SK-N-SH (cell line): ENCODE data around the gene LRP1-AS. TPM values are rescaled to one million over a fixed set of nuclear protein-coding genes. Genes with fewer than 3 reads are reported as not detected.

ENCODE experiments used
- CTCF ChIA-PET: fragments of 300-600, 350-600 bp; formaldehyde crosslinking; extraction: SDS; loops from one replicate; lab custom pipeline; 2021; lab: Yijun Ruan, JAX
- POLR2A ChIA-PET: fragments of 350-600 bp; sonication (Branson Sonifier 250); formaldehyde crosslinking; extraction: SDS; loops from one replicate; lab custom pipeline; 2020; ENCODE audit warnings: antibody characterized with exemption, inconsistent platforms; lab: Yijun Ruan, JAX
- DNase-seq: peaks from one replicate; pipeline ENCODE4 v3.0.0; 2012
- H2AFZ ChIP-seq: fragments of 200-600 bp; sonication (generic); 2 replicates; pipeline ENCODE4 v1.8.1; 2016; ENCODE audit warnings: antibody characterized with exemption, mild to moderate bottlenecking, low read depth
- H3F3A ChIP-seq: fragments of 200-600 bp; sonication (generic); replicated peaks from 2 replicates; pipeline ENCODE3; 2016; ENCODE audit warnings: antibody characterized with exemption, mild to moderate bottlenecking; ENCODE audit not compliant: insufficient read depth
- H3K27ac ChIP-seq, 2 experiments: fragments of 200-500 bp in 1 of 2; fragments of 200-600 bp in 1 of 2; sonication (Bioruptor generic) in 1 of 2; sonication (generic), shearing (Covaris generic) in 1 of 2; 2 replicates each; pipeline versions ENCODE4 v1.5.1 to v1.6.1; 2014 to 2016; ENCODE audit warnings: low read depth in 2 of 2, inconsistent platforms in 1 of 2, low read length in 1 of 2, mild to moderate bottlenecking in 1 of 2, mixed read lengths in 1 of 2
- H3K27me3 ChIP-seq: fragments of 200-600 bp; sonication (generic), shearing (Covaris generic); 2 replicates; pipeline ENCODE4 v1.6.1; 2016; ENCODE audit warnings: mixed run types; ENCODE audit not compliant: insufficient read depth
- H3K36me3 ChIP-seq, 2 experiments: fragments of 200-500 bp in 1 of 2; fragments of 200-600 bp in 1 of 2; sonication (Bioruptor generic) in 1 of 2; sonication (generic) in 1 of 2; replicated peaks in 1 of 2; 2 replicates each; pipeline versions ENCODE3 to v1.5.1; 2014 to 2016; ENCODE audit warnings: low read length in 1 of 2, mild to moderate bottlenecking in 1 of 2; ENCODE audit not compliant: insufficient read depth in 2 of 2, control insufficient read depth in 1 of 2
- H3K4me1 ChIP-seq, 2 experiments: fragments of 200-500 bp in 1 of 2; fragments of 200-600 bp in 1 of 2; sonication (Bioruptor generic) in 1 of 2; sonication (generic), shearing (Covaris generic) in 1 of 2; 2 replicates each; pipeline versions ENCODE4 v1.5.1 to v1.6.1; 2014 to 2016; ENCODE audit warnings: low read depth in 1 of 2, low read length in 1 of 2, mixed run types in 1 of 2; ENCODE audit not compliant: insufficient read depth in 2 of 2, control insufficient read depth in 1 of 2
- H3K4me2 ChIP-seq: fragments of 200-600 bp; sonication (generic), shearing (Covaris generic); 2 replicates; pipeline ENCODE4 v1.6.1; 2017; ENCODE audit warnings: mixed run types
- H3K4me3 ChIP-seq, 2 experiments: fragments of 200-500 bp in 1 of 2; fragments of 200-600 bp in 1 of 2; sonication (Bioruptor generic) in 1 of 2; sonication (generic), shearing (Covaris generic) in 1 of 2; 2 replicates each; pipeline versions ENCODE4 v1.5.1 to v1.8.1; 2014 to 2016; ENCODE audit warnings: low read depth in 2 of 2, inconsistent platforms in 1 of 2, low read length in 1 of 2, mild to moderate bottlenecking in 1 of 2, mixed read lengths in 1 of 2, moderate library complexity in 1 of 2
- H3K79me2 ChIP-seq: fragments of 200-600 bp; sonication (generic); 2 replicates; pipeline ENCODE4 v1.8.1; 2017; ENCODE audit warnings: mild to moderate bottlenecking; ENCODE audit not compliant: insufficient read depth
- H3K9ac ChIP-seq: fragments of 200-600 bp; sonication (generic); 2 replicates; pipeline ENCODE4 v1.6.1; 2017; ENCODE audit warnings: mixed run types
- H3K9me2 ChIP-seq: fragments of 200-600 bp; sonication (generic); 2 replicates; pipeline ENCODE4 v1.6.1; 2017; ENCODE audit warnings: mixed run types
- H3K9me3 ChIP-seq: fragments of 200-600 bp; sonication (generic); 2 replicates; pipeline ENCODE4 v1.6.1; 2017; ENCODE audit warnings: mixed run types, mild to moderate bottlenecking, moderate library complexity
- H4K20me1 ChIP-seq: fragments of 200-600 bp; sonication (generic); 2 replicates; pipeline ENCODE4 v1.6.1; 2017; ENCODE audit warnings: mild to moderate bottlenecking, mixed run types; ENCODE audit not compliant: insufficient read depth
- ELF1 ChIP-seq: IDR thresholded peaks from 2 replicates; pipeline ENCODE4 v1.4.0; 2012
- EP300 ChIP-seq, 2 experiments: IDR thresholded peaks; 2 replicates each; pipeline versions ENCODE4 v1.4.0 to v1.6.1; 2012; ENCODE audit warnings: borderline replicate concordance in 1 of 2, low read depth in 1 of 2, low read length in 1 of 2
- EZH2phosphoT487 ChIP-seq: fragments of 200-600 bp; sonication (generic); IDR thresholded peaks from 2 replicates; pipeline ENCODE4 v1.6.1; 2017; ENCODE audit warnings: low read depth, mixed run types, mild to moderate bottlenecking, antibody characterized with exemption, moderate library complexity, borderline replicate concordance
- FOXM1 ChIP-seq: IDR thresholded peaks from 2 replicates; pipeline ENCODE4 v1.4.0; 2012; ENCODE audit warnings: low read depth, mild to moderate bottlenecking
- IRF3 ChIP-seq: fragments of 150-350 bp; IDR thresholded peaks from 2 replicates; pipeline ENCODE4 v1.6.1; 2016; ENCODE audit warnings: mild to moderate bottlenecking, low read depth, low read length
- JUND ChIP-seq: IDR thresholded peaks from 2 replicates; pipeline ENCODE4 v1.4.0; 2012
- MAX ChIP-seq: IDR thresholded peaks from 2 replicates; pipeline ENCODE4 v1.4.0; 2012; ENCODE audit warnings: low read depth
- NFIC ChIP-seq: IDR thresholded peaks from 2 replicates; pipeline ENCODE4 v1.4.0; 2012; ENCODE audit warnings: borderline replicate concordance
- NRF1 ChIP-seq: IDR thresholded peaks from 2 replicates; pipeline ENCODE4 v1.6.1; 2012; ENCODE audit warnings: low read depth, mild to moderate bottlenecking, low read length
- PBX3 ChIP-seq: IDR thresholded peaks from 2 replicates; pipeline ENCODE4; 2012
- RAD21 ChIP-seq: IDR thresholded peaks from 2 replicates; pipeline ENCODE4 v1.6.1; 2012; ENCODE audit warnings: mild to moderate bottlenecking, low read length
- REST ChIP-seq: IDR thresholded peaks from 2 replicates; pipeline ENCODE4 v1.6.1; 2012; ENCODE audit warnings: mild to moderate bottlenecking, low read depth, low read length, moderate library complexity
- RFX5 ChIP-seq: IDR thresholded peaks from 2 replicates; pipeline ENCODE4 v1.6.1; 2012; ENCODE audit warnings: mild to moderate bottlenecking, improper control_type of control experiment, low read length
- TAF1 ChIP-seq: IDR thresholded peaks from 2 replicates; pipeline ENCODE4 v1.6.1; 2012; ENCODE audit warnings: low read depth, mild to moderate bottlenecking, low read length, moderate library complexity, borderline replicate concordance
- TEAD4 ChIP-seq: IDR thresholded peaks from 2 replicates; pipeline ENCODE4 v1.4.0; 2012; ENCODE audit warnings: mild to moderate bottlenecking, borderline replicate concordance; ENCODE audit not compliant: insufficient read depth
- USF2 ChIP-seq: fragments of 150-350 bp; IDR thresholded peaks from 2 replicates; pipeline ENCODE4 v1.6.1; 2017; ENCODE audit warnings: antibody characterized with exemption, low read length, low read depth, borderline replicate concordance
- YY1 ChIP-seq: IDR thresholded peaks from 2 replicates; pipeline ENCODE4 v1.4.0; 2012; ENCODE audit warnings: low read depth, mild to moderate bottlenecking
- ZBTB33 ChIP-seq: IDR thresholded peaks from 2 replicates; pipeline ENCODE4 v1.4.0; 2012; ENCODE audit warnings: low read depth, borderline replicate concordance
- WGBS: methylation state at CpG from one replicate; pipeline ENCODE4 v1.1.6; 2017; ENCODE audit warnings: low lambda C conversion rate; 5-methylcytosine and 5-hydroxymethylcytosine counted together
- polyA plus RNA-seq, 3 experiments: library from polyadenylated mRNA; depleted of rRNA; stranded (reverse); fragments of >200 nt; gene quantifications; 2 replicates each; pipeline ENCODE4 v1.2.3, GENCODE V29; 2012

Gene LRP1-AS
- polyA plus RNA-seq, 1 of the 3 experiments (the other 2 are of a cell fraction) = not detected

GRCh38 chr12:57153415-57153997 is 6.1 kb upstream of the LRP1-AS start (continued):
- TF ChIP-seq MAX (no peak), RAD21 (no peak), ELF1 (no peak), PBX3 (no peak), JUND (no peak), REST (no peak)

GRCh38 chr12:57152639-57153038 is 5.2 kb upstream of the LRP1-AS start:
- Histone ChIP-seq H3K4me3 (no peak overlapping the region), H3F3A (peaks cover 22% of the 10 kb centered on the region), H3K79me2 (no peaks in the 10 kb centered on the region), H3K4me2 (peak overlapping the region; percentile 64), H2AFZ (no peak overlapping the region), H4K20me1 (no peaks in the 10 kb centered on the region), H3K9me2 (no peaks in the 10 kb centered on the region), H3K9ac (peak overlapping the region; percentile 35; the same call in 1 of the 2 replicates), H3K36me3 (peaks cover 25 to 38% of the 10 kb centered on the region in 2 experiments), H3K4me1 (peaks cover 26 to 59% of the 10 kb centered on the region in 2 experiments), H3K27ac (peak overlapping the region; percentile 84 to 97), H3K27me3 (no peaks in the 10 kb centered on the region), H3K9me3 (no peaks in the 10 kb centered on the region)
- ChIA-PET POLR2A (no interaction called here), CTCF (interaction anchor here (0.9 to 33.3 kb wide), 5 partner anchors 10 to 83 kb away, joined by 3 to 616 read pairs (median 17); partner anchors contain the start of gene LRP1)
- no peak for TF ChIP-seq IRF3
- TF ChIP-seq FOXM1 = no peak
- TF ChIP-seq EZH2phosphoT487 = no peak
- TF ChIP-seq MAX = no peak
- no peak for TF ChIP-seq YY1
- TF ChIP-seq ZBTB33 = no peak
- no peak for TF ChIP-seq RAD21
- TF ChIP-seq ELF1 = no peak
- TF ChIP-seq USF2 = no peak
- TF ChIP-seq TEAD4 = no peak
- TF ChIP-seq NFIC = no peak
- TF ChIP-seq RFX5 = no peak
- no peak for TF ChIP-seq TAF1
- TF ChIP-seq NRF1 = no peak
- no peak for TF ChIP-seq EP300 (IDR thresholded peaks at IDR 0.05; ENCODE audit: borderline replicate concordance in 1 of 2, low read depth in 1 of 2, low read length in 1 of 2)
- DNase-seq = no peak
- 84% methylated on average over 4 of the region's 4 CpGs for WGBS
